ENCODE results near the gene CFD.
"Not testable (repeated sequence)": the region's sequence is repeated elsewhere in the genome, so short reads cannot be mapped to it uniquely, and the experiment has no call there.

CFD gene

GRCh38 chr19:891421-892200, 32.1 kb downstream of the CFD start:
- CTCF ChIA-PET, DNase-seq, H3K27me3 Mint-ChIP-seq, H3K9me3 Mint-ChIP-seq: not testable (repeated sequence)
- H3K4me3 Mint-ChIP-seq: peak overlapping the region; percentile 81
- H3K4me1 Mint-ChIP-seq: peaks cover 24% of the 10 kb centered on the region
- peak overlapping the region; percentile 71 for H3K27ac Mint-ChIP-seq
- peaks cover 28% of the 10 kb centered on the region for H3K36me3 Mint-ChIP-seq

- Mint-ChIP-seq H3K27me3 (no peaks in the 10 kb centered on the region), H3K27ac (peak overlapping the region; percentile 84), H3K4me3 (peak overlapping the region; percentile 81), H3K36me3 (peaks cover 33% of the 10 kb centered on the region), H3K4me1 (peaks cover 24% of the 10 kb centered on the region), H3K9me3 (no peaks in the 10 kb centered on the region)
- CTCF ChIA-PET: interaction anchor here (1.3 to 1.9 kb wide), 2 partner anchors 15 to 29 kb away, joined by 4 to 7 read pairs; no protein-coding TSS in a partner anchor
- DNase-seq: peak; percentile 75
Measured at GRCh38 chr19:892243-892893, 32.9 kb downstream of the CFD start.

- CTCF ChIA-PET: interaction anchor here (1.0 to 1.9 kb wide), 3 partner anchors 14 to 30 kb away, joined by 3 to 7 read pairs (median 4); no protein-coding TSS in a partner anchor
- peak; percentile 93 for DNase-seq
- Mint-ChIP-seq H3K4me1 (peaks cover 24% of the 10 kb centered on the region), H3K9me3 (no peaks in the 10 kb centered on the region), H3K27ac (peak within 1 kb of the TSS; percentile 98), H3K36me3 (peaks cover 34% of the 10 kb centered on the region), H3K27me3 (no peaks in the 10 kb centered on the region), H3K4me3 (peak within 1 kb of the TSS; percentile 92)
Measured at GRCh38 chr19:892894-893689, 33.6 kb downstream of the CFD start, which contains the start of the genes MED16 and RNU6-9. TSS of gene MED16 (minus strand) at chr19:893187. CDS start at chr19:891131, 2,056 bp downstream. TSS of gene RNU6-9 (plus strand) at chr19:893484.

GRCh38 chr19:896434-896833, 37.0 kb downstream of the CFD start:
- Mint-ChIP-seq H3K27me3 (no peaks in the 10 kb centered on the region), H3K36me3 (peaks cover 29% of the 10 kb centered on the region), H3K27ac (no peak overlapping the region), H3K4me3 (no peak overlapping the region), H3K9me3 (no peaks in the 10 kb centered on the region), H3K4me1 (peaks cover 29% of the 10 kb centered on the region)
- CTCF ChIA-PET: no interaction called here
- no peak for DNase-seq

- DNase-seq: no peak
- Mint-ChIP-seq H3K36me3 (peaks cover 30% of the 10 kb centered on the region), H3K4me3 (no peak overlapping the region), H3K27ac (no peak overlapping the region), H3K4me1 (peaks cover 27% of the 10 kb centered on the region), H3K9me3 (no peaks in the 10 kb centered on the region), H3K27me3 (no peaks in the 10 kb centered on the region)
- CTCF ChIA-PET: no interaction called here
Measured at GRCh38 chr19:896999-897398, 37.5 kb downstream of the CFD start.

GRCh38 chr19:897442-898039, 38.1 kb downstream of the CFD start:
- Mint-ChIP-seq H3K9me3 (no peaks in the 10 kb centered on the region), H3K27me3 (no peaks in the 10 kb centered on the region), H3K4me3 (no peak overlapping the region), H3K4me1 (peaks cover 24% of the 10 kb centered on the region), H3K36me3 (peaks cover 28% of the 10 kb centered on the region), H3K27ac (no peak overlapping the region)
- no peak for DNase-seq
- CTCF ChIA-PET: no interaction called here

- Mint-ChIP-seq H3K27me3 (no peaks in the 10 kb centered on the region), H3K27ac (no peak overlapping the region), H3K4me3 (no peak overlapping the region), H3K4me1 (peaks cover 19% of the 10 kb centered on the region), H3K9me3 (no peaks in the 10 kb centered on the region), H3K36me3 (peaks cover 28% of the 10 kb centered on the region)
- peak; percentile 65 for DNase-seq
- CTCF ChIA-PET: no interaction called here
Measured at GRCh38 chr19:898663-899062, 39.2 kb downstream of the CFD start.

GRCh38 chr19:899336-900042, 40.0 kb downstream of the CFD start:
- Mint-ChIP-seq H3K4me1 (peaks cover 18% of the 10 kb centered on the region), H3K36me3 (peaks cover 33% of the 10 kb centered on the region), H3K9me3 (no peaks in the 10 kb centered on the region), H3K27me3 (no peaks in the 10 kb centered on the region), H3K27ac (no peak overlapping the region), H3K4me3 (no peak overlapping the region)
- no peak for DNase-seq
- CTCF ChIA-PET: no interaction called here

GRCh38 chr19:900043-900301, 40.5 kb downstream of the CFD start:
- H3K36me3 Mint-ChIP-seq: peaks cover 34% of the 10 kb centered on the region

GRCh38 chr19:900302-901111, 41.0 kb downstream of the CFD start:
- Mint-ChIP-seq H3K4me1 (peaks cover 24% of the 10 kb centered on the region), H3K27ac (no peak overlapping the region), H3K9me3 (no peaks in the 10 kb centered on the region), H3K27me3 (no peaks in the 10 kb centered on the region), H3K36me3 (peaks cover 34% of the 10 kb centered on the region), H3K4me3 (no peak overlapping the region)
- peak; percentile 61 for DNase-seq
- CTCF ChIA-PET: no interaction called here

More at GRCh38 chr19:900043-900301, 40.5 kb downstream of the CFD start:
- H3K27ac Mint-ChIP-seq: no peak overlapping the region
- CTCF ChIA-PET: no interaction called here
- peaks cover 20% of the 10 kb centered on the region for H3K4me1 Mint-ChIP-seq
- DNase-seq: no peak
- H3K27me3 Mint-ChIP-seq: no peaks in the 10 kb centered on the region
- no peak overlapping the region for H3K4me3 Mint-ChIP-seq
- no peaks in the 10 kb centered on the region for H3K9me3 Mint-ChIP-seq

- DNase-seq: no peak
- Mint-ChIP-seq H3K27ac (no peak overlapping the region), H3K9me3 (no peaks in the 10 kb centered on the region), H3K36me3 (peaks cover 30% of the 10 kb centered on the region), H3K4me1 (peaks cover 33% of the 10 kb centered on the region), H3K27me3 (no peaks in the 10 kb centered on the region), H3K4me3 (no peak overlapping the region)
- CTCF ChIA-PET: no interaction called here
Measured at GRCh38 chr19:901216-902092, 42.0 kb downstream of the CFD start.

GRCh38 chr19:902093-902370, 42.6 kb downstream of the CFD start:
- no peaks in the 10 kb centered on the region for H3K9me3 Mint-ChIP-seq
- DNase-seq: no peak
- H3K27ac Mint-ChIP-seq: no peak overlapping the region
- H3K4me3 Mint-ChIP-seq: no peak overlapping the region
- CTCF ChIA-PET: interaction anchor here (0.9 kb wide), 1 partner anchor 22 kb away, joined by 3 read pairs; no protein-coding TSS in a partner anchor
- H3K36me3 Mint-ChIP-seq: peaks cover 26% of the 10 kb centered on the region
- H3K27me3 Mint-ChIP-seq: no peaks in the 10 kb centered on the region
- H3K4me1 Mint-ChIP-seq: peaks cover 39% of the 10 kb centered on the region

Data from activated naive CD4-positive, alpha-beta T cell treated with anti-CD3 and anti-CD28 coated beads, Interleukin-2, amount 10 ng/mL, durations not matched to agents 7 days and 5 days (primary cell).